GM12891 (cell line): ENCODE measurements around the gene SCUBE1.

Experiments
- PAX5 ChIP-seq: IDR thresholded peaks from 2 replicates; pipeline ENCODE4 v1.6.1; 2011; ENCODE audit warnings: low read length, moderate library complexity, mild to moderate bottlenecking; ENCODE audit not compliant: insufficient read depth, severe bottlenecking
- POLR2A ChIP-seq: IDR thresholded peaks from 2 replicates; pipeline ENCODE4 v1.6.1; 2011; ENCODE audit warnings: low read depth, low read length, control low read depth
- POLR2AphosphoS5 ChIP-seq: IDR thresholded peaks from 2 replicates; pipeline ENCODE4 v1.6.1; 2011; ENCODE audit warnings: low read depth, low read length, control low read depth

GRCh38 chr22:43252319-43252718 is 90.9 kb downstream of the SCUBE1 start:
- TF ChIP-seq POLR2A (no peak), POLR2AphosphoS5 (no peak), PAX5 (no peak)
